Osteocyte (in vitro differentiated cells): ENCODE results near the gene ASTE1. TPM values are rescaled to one million over a fixed set of nuclear protein-coding genes. Genes with fewer than 3 reads are reported as not detected.

Experiments
- DNase-seq: peaks from one replicate; pipeline ENCODE4 v3.0.0; 2021; ENCODE audit warnings: mixed read lengths; ENCODE audit not compliant: unreplicated experiment; ENCODE audit errors: extremely low spot score
- H3K27ac Mint-ChIP-seq: one replicate; pipeline ENCODE4 v1.8.0; 2021; ENCODE audit warnings: mild to moderate bottlenecking, mixed read lengths; ENCODE audit not compliant: unreplicated experiment
- H3K27me3 Mint-ChIP-seq: one replicate; pipeline ENCODE4 v1.8.0; 2021; ENCODE audit warnings: mixed read lengths; ENCODE audit not compliant: unreplicated experiment
- H3K36me3 Mint-ChIP-seq: one replicate; pipeline ENCODE4 v1.8.0; 2021; ENCODE audit warnings: mixed read lengths; ENCODE audit not compliant: unreplicated experiment
- H3K4me1 Mint-ChIP-seq: one replicate; pipeline ENCODE4 v1.8.0; 2021; ENCODE audit warnings: mixed read lengths; ENCODE audit not compliant: unreplicated experiment
- H3K4me3 Mint-ChIP-seq: one replicate; pipeline ENCODE4 v1.8.0; 2021; ENCODE audit warnings: mild to moderate bottlenecking, moderate library complexity, mixed read lengths; ENCODE audit not compliant: unreplicated experiment
- H3K9me3 Mint-ChIP-seq: one replicate; pipeline ENCODE4 v1.8.0; 2021; ENCODE audit warnings: mixed read lengths; ENCODE audit not compliant: unreplicated experiment
- total RNA-seq: library from RNA; stranded (reverse); gene quantifications from 2 replicates; pipeline ENCODE4 v1.2.1, GENCODE V29; 2021
- TF ChIP-seq, protein P1 (sequence below): fragments of 200-600 bp; sonication (generic); IDR thresholded peaks from 2 replicates; pipeline ENCODE4 v1.5.0; 2021; ENCODE audit warnings: antibody characterized with exemption, mild to moderate bottlenecking, moderate library complexity

Gene ASTE1
- total RNA-seq, 1 donor from 2014 or later = 6.6 TPM

DNA sequence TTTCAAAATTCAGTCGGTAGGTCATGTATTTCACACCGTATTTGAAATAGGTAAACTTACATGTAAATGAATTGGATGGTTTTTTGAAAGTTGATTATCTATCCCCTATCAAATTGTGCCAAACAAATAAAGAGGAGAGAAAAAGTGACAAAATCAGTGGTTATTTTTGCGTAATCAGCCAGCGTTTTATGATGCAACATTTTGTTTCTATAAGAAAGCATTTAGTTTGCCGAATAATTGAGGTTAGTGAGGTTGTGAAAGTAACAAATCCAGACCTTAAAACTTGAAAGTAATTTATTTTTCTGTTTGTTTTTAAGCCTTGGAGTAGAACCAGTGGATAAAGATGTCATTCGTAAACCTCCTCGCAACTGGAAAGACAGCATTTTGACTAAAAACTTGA lies 29.3 kb downstream of the ASTE1 start:
- DNase-seq = no peak

GRCh38 chr3:130992344-130992743 lies 34.3 kb downstream of the ASTE1 start:
- Mint-ChIP-seq H3K9me3 (no peaks in the 10 kb centered on the region), H3K4me3 (no peak overlapping the region), H3K36me3 (peaks cover 21% of the 10 kb centered on the region), H3K27me3 (no peaks in the 10 kb centered on the region), H3K27ac (no peak overlapping the region), H3K4me1 (no peaks in the 10 kb centered on the region)
- TF ChIP-seq, protein P1, sequence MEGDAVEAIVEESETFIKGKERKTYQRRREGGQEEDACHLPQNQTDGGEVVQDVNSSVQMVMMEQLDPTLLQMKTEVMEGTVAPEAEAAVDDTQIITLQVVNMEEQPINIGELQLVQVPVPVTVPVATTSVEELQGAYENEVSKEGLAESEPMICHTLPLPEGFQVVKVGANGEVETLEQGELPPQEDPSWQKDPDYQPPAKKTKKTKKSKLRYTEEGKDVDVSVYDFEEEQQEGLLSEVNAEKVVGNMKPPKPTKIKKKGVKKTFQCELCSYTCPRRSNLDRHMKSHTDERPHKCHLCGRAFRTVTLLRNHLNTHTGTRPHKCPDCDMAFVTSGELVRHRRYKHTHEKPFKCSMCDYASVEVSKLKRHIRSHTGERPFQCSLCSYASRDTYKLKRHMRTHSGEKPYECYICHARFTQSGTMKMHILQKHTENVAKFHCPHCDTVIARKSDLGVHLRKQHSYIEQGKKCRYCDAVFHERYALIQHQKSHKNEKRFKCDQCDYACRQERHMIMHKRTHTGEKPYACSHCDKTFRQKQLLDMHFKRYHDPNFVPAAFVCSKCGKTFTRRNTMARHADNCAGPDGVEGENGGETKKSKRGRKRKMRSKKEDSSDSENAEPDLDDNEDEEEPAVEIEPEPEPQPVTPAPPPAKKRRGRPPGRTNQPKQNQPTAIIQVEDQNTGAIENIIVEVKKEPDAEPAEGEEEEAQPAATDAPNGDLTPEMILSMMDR = no peak
- DNase-seq = no peak

More for the DNA sequence above, 29.3 kb downstream of the ASTE1 start:
- no peaks in the 10 kb centered on the region for H3K27me3 Mint-ChIP-seq
- no peaks in the 10 kb centered on the region for H3K9me3 Mint-ChIP-seq
- TF ChIP-seq, protein P1 = no peak
- H3K27ac Mint-ChIP-seq = no peak overlapping the region
- peaks cover 2% of the 10 kb centered on the region for H3K4me1 Mint-ChIP-seq
- H3K4me3 Mint-ChIP-seq = no peak overlapping the region
- peaks cover 22% of the 10 kb centered on the region for H3K36me3 Mint-ChIP-seq

DNA sequence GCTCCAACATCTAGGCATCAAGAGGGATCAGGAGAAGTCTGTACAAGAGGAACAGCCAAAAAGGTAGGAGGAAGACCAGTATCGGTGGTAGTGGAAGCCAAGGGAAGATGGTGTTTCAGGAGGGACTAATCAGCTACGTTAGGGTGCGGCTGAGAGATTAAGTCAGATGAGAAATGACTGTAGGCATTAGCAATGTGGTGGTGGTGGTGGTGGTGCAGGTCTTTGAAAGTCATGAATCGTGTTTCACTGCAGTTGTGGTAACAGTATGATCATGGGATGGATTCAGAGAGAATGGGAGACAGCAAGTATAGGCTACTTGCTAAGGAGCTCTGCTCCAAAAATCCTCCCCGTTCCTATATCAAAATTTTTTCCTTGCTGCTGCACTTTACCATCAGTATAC lies 35.5 kb downstream of the ASTE1 start:
- peaks cover 12% of the 10 kb centered on the region for H3K36me3 Mint-ChIP-seq
- H3K9me3 Mint-ChIP-seq = no peaks in the 10 kb centered on the region
- no peak for DNase-seq
- no peaks in the 10 kb centered on the region for H3K27me3 Mint-ChIP-seq
- H3K27ac Mint-ChIP-seq = no peak overlapping the region
- no peaks in the 10 kb centered on the region for H3K4me1 Mint-ChIP-seq
- TF ChIP-seq, protein P1 = no peak
- H3K4me3 Mint-ChIP-seq = no peak overlapping the region

DNA sequence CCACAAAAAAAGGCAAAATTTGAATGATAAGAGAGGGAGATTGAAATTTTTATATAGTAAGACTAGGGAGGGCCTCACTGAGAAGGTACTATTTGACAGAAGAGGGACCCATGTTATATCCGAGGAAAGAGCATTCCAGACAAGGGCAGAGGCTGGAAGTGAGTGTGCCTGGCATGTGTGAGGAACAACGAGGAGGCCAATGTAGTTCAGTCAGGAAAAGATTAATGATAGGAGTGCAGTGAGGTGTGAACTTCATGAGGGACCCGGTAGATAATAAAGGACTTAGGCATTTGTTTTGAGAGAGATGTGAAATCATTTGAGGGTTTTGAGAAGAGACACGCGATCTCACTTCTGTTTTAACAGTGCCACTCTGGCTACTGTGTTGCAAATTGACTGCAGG lies 36.3 kb downstream of the ASTE1 start:
- no peaks in the 10 kb centered on the region for H3K9me3 Mint-ChIP-seq

GRCh38 chr3:130981469-130981868 lies 45.2 kb downstream of the ASTE1 start:
- no peak overlapping the region for H3K27ac Mint-ChIP-seq
- H3K4me3 Mint-ChIP-seq = no peak overlapping the region
- TF ChIP-seq, protein P1 = no peak
- no peaks in the 10 kb centered on the region for H3K4me1 Mint-ChIP-seq
- no peaks in the 10 kb centered on the region for H3K9me3 Mint-ChIP-seq
- peaks cover 33% of the 10 kb centered on the region for H3K36me3 Mint-ChIP-seq
- H3K27me3 Mint-ChIP-seq = no peaks in the 10 kb centered on the region
- no peak for DNase-seq

More for the DNA sequence above, 36.3 kb downstream of the ASTE1 start:
- H3K36me3 Mint-ChIP-seq = peaks cover 12% of the 10 kb centered on the region
- no peak overlapping the region for H3K27ac Mint-ChIP-seq
- no peak overlapping the region for H3K4me3 Mint-ChIP-seq
- TF ChIP-seq, protein P1 = no peak
- H3K27me3 Mint-ChIP-seq = no peaks in the 10 kb centered on the region
- no peaks in the 10 kb centered on the region for H3K4me1 Mint-ChIP-seq
- DNase-seq = no peak
